Omental fat pad (tissue), 4 donors: ENCODE data around the gene NCOA3. TPM values are rescaled to one million over a fixed set of nuclear protein-coding genes. Genes with fewer than 3 reads are reported as not detected.

ENCODE experiments used
- ATAC-seq: fragments of 150-250 bp; one replicate; pipeline ENCODE4 v1.9.1; 2016; ENCODE audit warnings: mild to moderate bottlenecking, moderate library complexity; ENCODE audit not compliant: low FRiP score
- DNase-seq: peaks from one replicate; pipeline ENCODE4 v3.0.0-alpha.2; 2019; ENCODE audit warnings: low spot score
- CTCF ChIP-seq, 3 donors: fragments of 450-650 bp; IDR thresholded peaks; one replicate each; pipeline ENCODE4 v1.5.1; 2016 to 2017; ENCODE audit warnings: antibody characterized with exemption in 3 of 3, mild to moderate bottlenecking in 3 of 3, moderate library complexity in 2 of 3
- total RNA-seq, 4 donors: library from RNA; depleted of rRNA; stranded (reverse); fragments of >200 nt; gene quantifications; one replicate each; pipeline ENCODE4 v1.1.0, GENCODE V29; 2016

The NCOA3 gene
- total RNA-seq, 4 donors from 2014 or later, result 33.7 to 70.6 (median 43.7) TPM

- ATAC-seq, result no peak
- DNase-seq, result no peak
- no peak for TF ChIP-seq CTCF (IDR thresholded peaks at IDR 0.05)
These were observed 14.2 kb downstream of the NCOA3 start for GRCh38 chr20:47515843-47516242.

- no peak for DNase-seq
- TF ChIP-seq CTCF (IDR thresholded peaks at IDR 0.05), result no peak
- ATAC-seq, result no peak
These were observed 19.5 kb downstream of the NCOA3 start for GRCh38 chr20:47521059-47521808.

GRCh38 chr20:47524015-47524784, 22.5 kb downstream of the NCOA3 start:
- no peak for DNase-seq

GRCh38 chr20:47527004-47527800, 25.5 kb downstream of the NCOA3 start:
- no peak for DNase-seq
- ATAC-seq, result no peak
- TF ChIP-seq CTCF (IDR thresholded peaks at IDR 0.05), result no peak

More at GRCh38 chr20:47524015-47524784, 22.5 kb downstream of the NCOA3 start:
- no peak for TF ChIP-seq CTCF (IDR thresholded peaks at IDR 0.05)
- ATAC-seq, result no peak

- ATAC-seq, result no peak
- DNase-seq, result no peak
- TF ChIP-seq CTCF (IDR thresholded peaks at IDR 0.05), result no peak
These were observed 28.2 kb downstream of the NCOA3 start for GRCh38 chr20:47529840-47530239.

- ATAC-seq (no peak), DNase-seq (no peak)
- TF ChIP-seq CTCF (IDR thresholded peaks at IDR 0.05), result no peak
These were observed 29.8 kb downstream of the NCOA3 start for GRCh38 chr20:47531458-47531857.
